HS-5 (cell line): ENCODE data around the gene NUBP2.

Source experiments
- DNase-seq: peaks from one replicate; pipeline ENCODE4 v3.0.0-alpha.2; 2012; ENCODE audit warnings: low read depth

NUBP2 gene

DNA sequence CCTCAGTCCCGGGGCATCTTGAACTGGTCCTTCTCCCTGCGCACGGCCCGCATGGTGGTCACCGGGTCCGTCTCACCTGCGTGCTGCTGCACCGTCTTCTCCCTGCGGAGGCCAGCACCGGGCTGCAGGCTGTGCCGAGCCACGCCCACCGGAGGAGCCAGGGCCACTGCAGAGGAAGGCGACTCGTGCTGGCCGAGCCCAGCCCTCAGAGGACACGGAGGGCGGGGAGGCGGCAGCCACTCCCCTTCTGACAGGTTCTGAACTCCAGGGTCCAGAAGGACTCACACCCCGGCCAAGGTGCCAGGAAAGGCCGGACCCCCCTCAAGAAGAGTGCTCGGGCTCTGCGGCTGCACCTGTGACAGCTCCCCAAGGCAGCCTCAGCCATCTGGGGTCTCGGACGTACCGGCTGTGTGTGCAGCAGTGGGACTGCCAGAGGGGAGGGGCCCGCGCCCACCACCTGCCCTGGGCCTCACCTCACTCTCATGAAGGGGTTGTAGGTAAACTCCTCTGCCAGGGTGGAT, 26.6 kb downstream of the NUBP2 start:
- DNase-seq: no peak

- no peak for DNase-seq
These were observed 27.3 kb downstream of the NUBP2 start for GRCh38 chr16:1810106-1810505.

GRCh38 chr16:1810536-1810935, 27.8 kb downstream of the NUBP2 start:
- no peak for DNase-seq

DNA sequence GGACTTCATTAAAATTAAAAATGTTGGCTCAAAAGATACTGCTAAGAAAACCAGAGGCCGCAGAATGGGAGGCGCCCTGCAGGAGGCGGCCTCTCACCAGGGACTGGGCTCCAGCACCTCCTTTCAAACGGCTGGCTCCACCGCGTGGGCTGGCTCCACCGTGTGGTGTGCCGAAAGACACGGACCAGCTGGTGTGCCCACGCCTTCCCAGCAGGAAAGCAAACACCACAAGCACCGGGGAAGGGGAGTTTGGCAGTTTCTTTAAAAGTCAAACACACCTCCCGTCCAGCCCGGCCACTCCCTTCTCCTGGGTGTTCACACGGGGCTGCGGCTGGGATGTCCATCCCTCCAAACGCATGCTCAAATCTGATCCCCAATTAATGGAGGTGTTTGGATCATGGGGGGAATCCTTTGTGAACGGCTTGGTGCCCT, 30.0 kb downstream of the NUBP2 start:
- no peak for DNase-seq

- no peak for DNase-seq
These were observed 32.7 kb downstream of the NUBP2 start for GRCh38 chr16:1815461-1815860.

DNA sequence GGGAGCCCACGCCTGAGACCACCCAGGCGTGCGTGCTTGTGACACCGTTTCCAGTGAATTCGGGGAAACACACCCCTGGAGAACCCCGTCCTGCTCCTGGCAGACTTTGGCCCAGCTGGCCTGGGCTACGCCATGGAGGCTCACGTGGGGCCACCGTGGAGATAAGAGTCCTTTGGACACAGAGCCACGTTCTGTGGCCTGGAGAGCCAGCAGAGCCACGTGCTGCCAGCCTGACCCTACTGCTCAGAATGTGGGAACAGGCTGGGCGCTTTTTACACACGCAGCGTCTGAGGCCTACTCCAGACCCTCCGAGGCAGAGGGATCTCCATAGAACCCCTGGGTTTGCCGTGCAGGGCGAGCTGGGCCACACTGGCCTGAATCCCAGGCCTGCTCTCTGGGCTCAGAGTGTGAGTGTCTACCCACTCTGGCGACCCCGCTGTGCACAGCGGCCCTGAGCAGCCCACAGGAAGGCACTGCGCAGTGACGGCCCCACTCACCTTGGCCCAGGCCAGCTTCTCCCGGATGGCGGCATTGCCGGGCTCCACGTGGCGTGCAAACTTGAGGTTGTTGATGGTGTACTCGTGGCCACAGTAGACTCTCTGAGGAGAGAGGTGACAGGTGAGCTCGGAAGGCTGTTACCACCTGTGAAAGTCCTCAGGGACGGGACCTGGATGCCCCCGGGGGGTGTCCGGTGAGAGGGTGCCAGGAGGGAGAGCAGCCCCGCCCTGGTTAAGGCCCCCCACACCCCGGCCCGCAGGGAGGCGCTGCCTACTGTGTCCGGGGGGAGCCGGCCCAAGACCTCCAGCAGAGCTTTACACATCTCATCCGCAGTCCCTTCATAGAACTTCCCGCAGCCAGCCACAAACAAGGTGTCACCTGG, 33.9 kb downstream of the NUBP2 start:
- DNase-seq: no peak

DNA sequence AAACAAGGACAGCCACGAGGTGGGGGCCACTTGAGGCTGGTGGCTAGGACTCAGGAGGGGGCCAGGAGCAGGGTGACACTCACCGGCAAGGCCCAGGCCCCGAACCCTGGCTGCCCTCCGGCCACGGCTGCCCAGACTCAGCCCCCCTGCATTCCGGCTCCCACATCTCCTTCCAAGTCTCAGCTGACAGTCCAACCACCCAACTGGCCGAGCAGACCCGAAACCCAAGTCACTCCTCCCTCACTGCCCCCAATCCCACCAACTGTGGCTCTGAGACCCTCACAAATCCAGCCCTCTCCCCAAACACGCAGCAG, 34.5 kb downstream of the NUBP2 start:
- DNase-seq: no peak

- DNase-seq: no peak
These were observed 35.0 kb downstream of the NUBP2 start for GRCh38 chr16:1817716-1818115.

DNA sequence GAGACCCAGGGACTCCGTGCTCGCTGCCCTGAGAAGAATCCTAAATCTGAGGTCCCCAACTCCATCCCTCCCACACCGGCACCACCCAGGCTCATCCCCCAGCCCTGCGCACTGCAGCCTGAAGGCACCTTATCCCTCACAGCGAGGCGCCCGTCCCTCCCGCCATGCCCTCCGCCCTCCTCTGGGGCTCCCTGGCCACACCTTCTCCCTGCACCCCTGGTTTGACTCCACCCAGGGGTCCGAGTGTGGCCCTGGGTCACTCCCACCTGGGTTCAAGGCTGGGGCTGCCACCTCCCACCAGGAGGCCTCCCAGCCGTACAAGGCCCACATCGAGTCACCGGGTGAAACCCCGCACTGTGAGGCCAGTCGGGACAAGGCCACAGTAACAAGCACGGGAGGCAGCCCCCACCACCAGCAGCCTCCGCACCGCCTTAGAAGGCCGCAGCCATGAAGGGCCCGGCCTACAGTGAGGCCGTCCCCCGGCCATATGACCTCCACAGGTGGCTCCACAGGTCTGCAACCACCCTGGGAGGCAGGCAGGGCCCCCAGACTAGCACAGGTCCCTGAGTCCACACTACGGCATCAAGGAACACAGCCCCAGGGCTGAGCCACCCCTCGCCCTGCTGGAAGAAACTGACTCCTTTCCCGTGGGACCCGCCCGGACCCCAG, 35.6 kb downstream of the NUBP2 start:
- DNase-seq: no peak

DNA sequence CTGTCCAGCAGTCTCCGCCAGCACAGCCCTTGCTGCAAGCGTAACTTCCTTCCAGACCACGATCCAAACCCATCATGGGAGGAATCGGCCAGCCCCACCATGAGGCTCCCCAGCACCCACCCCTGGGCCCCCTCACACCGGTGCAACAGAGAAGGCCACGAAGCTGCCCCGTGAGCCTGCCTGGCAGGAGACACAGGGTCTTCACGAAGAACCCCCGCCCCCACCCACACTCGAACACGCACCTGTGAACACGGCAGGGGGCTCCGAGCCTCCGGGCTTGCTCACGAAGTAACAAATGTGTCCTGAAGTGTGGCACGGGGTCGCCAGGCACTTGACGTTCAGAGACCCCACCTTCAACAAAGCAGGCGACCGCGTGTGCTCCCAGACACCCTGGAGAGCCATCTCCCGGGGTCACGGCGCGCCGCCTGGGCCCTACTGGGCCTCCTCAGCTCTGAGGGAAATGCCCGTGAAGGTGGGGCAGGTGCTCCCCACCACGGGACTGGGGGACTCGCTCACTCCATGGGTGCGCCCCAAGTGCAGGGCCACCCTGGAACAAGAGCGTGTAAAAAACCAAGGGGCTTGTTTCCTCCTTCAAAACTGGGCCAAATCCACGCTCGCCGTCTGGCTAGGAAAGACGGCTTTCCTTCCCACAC, 36.2 kb downstream of the NUBP2 start:
- DNase-seq: no peak

DNA sequence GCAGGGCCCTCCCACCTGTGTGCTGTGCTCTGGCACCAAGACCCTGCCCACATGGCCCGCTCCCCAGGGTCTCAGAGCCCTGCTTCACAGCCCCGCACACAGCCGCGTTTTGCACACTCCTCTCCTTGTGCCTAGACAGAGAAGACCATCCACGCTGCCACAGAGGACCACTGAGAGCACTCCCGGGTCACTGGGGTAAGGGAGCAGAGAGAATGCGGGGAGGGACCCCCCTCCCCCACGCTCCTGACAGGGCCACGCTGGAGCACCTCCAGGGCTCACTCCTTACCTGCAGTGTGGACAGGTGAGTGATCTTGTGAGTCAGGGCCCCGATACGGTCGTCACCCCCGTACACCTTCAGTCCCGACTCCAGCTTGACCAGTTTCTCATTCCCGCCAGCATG, 36.9 kb downstream of the NUBP2 start:
- no peak for DNase-seq

DNA sequence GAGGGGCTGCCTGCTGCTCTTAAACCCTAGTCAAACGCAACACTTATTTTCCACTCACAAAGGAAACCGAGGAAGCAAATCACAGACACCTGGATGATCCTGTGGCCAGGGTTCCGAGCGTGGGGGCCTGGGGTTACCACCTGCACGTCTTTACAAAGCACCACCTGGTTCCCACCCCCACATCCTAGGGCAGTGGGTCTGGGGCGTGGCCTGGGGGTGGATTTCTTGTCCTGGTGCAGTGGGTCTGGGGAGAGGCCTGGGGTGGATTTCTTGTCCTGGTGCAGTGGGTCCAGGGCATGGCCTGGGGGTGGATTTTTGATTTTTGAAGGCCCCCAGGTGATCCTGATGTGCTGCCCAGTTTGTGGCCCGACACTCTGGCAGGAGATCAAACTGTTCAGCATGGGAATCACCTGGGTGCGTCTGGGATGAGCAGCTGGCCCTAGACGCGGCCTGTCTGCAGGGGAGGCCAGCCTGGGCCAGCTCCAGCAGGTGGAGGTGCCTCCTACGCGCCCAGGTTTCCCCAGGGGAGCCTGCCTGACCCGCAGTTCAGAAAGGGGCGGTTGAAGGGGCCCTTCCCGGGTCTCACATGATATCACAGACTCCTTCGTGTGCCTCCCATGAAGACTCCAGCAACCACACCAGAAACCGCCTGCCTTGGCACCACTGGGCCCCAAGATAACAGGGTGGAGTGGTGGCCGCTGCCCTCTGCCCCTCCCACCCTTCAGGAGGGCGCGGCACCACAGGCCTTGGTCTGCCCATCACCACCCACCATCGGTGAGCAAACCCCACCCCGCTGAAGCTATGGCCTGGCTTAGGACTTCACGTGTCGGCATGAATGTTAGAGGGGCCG, 37.6 kb downstream of the NUBP2 start:
- DNase-seq: no peak

DNA sequence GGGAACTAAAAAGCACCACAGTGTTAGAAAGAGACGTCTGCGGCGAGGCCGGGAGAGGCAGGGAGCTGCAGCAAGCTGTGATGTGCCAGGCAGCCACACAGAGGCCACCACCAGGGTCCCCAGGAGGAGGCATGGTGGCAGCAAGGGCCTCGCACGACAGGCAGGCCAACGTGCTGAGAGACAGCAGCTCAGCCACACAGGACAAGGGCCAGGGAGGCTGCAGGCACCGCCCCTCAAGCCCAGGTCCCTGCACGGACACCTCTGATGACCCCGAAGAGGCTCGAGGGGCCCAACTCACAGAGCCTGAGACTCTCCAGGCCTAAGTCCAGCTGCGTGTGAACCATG, 38.2 kb downstream of the NUBP2 start:
- DNase-seq: no peak

DNA sequence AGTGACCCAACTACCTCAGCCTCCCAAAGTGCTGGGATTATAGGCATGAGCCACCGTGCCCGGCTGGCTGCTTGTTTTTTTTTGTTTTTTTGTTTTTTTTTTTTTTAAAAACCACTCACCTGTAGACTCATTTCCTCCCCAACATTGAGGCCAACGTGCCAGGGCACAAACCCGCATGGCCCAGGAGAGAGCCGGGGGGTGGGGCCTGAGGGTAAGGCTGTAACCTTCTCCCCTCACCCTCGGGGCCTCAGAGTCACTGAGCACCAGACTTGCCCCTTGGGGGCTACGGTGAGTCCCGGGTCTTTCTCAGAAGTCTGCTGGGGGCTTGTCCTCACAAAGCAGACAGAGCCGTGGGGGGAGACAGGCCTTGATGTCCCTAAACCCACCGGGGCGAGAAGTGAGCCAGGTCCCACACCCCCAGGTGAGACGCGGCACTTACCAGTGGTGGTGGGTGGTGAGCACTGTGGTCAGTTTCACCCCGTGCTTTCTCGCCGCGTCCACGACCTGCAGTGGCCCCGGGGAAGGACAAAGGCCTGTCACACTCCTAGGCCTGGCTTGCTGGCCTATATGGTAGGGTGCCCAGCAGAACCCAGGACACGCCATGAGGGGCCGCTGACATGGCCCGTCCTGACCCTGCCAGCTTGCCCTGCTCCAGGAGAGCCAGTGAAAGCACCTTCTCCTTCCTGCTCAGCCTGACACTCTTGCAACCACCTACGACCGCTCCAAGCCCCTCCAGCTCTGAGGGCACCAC, 39.3 kb downstream of the NUBP2 start:
- no peak for DNase-seq

GRCh38 chr16:1822801-1823200, 40.0 kb downstream of the NUBP2 start:
- no peak for DNase-seq

GRCh38 chr16:1823821-1824220, 41.1 kb downstream of the NUBP2 start:
- no peak for DNase-seq

GRCh38 chr16:1825381-1825863, 42.7 kb downstream of the NUBP2 start:
- DNase-seq: no peak

- DNase-seq: no peak
These were observed 43.3 kb downstream of the NUBP2 start for GRCh38 chr16:1825864-1826690.

GRCh38 chr16:1826691-1827573, 44.2 kb downstream of the NUBP2 start, which contains the start of the genes FAHD1 and HAGH:
Gene FAHD1, plus strand, starts transcription at chr16:1827206. Its CDS starts 33 bp downstream, at chr16:1827239.
Gene HAGH, minus strand, starts transcription at chr16:1826825. Its CDS starts 38 bp downstream, at chr16:1826787.
- peak; percentile 68 for DNase-seq
